LNCaP clone FGC (cell line): Measurements from ENCODE around the gene KAT6B.
A peak's percentile ranks its signal among the peaks of the same experiment; 100 is the strongest.

ENCODE experiments used
- DNase-seq: peaks from one replicate; pipeline ENCODE4 v3.0.0-alpha.2; 2011; ENCODE audit warnings: low read depth
- H3K4me3 ChIP-seq: 2 replicates; pipeline ENCODE4 v1.5.1; 2011; ENCODE audit warnings: mild to moderate bottlenecking, low read depth, low read length, control low read depth
- CTCF ChIP-seq: IDR thresholded peaks from 2 replicates; pipeline ENCODE4 v1.5.1; 2012; ENCODE audit warnings: mild to moderate bottlenecking; ENCODE audit not compliant: control insufficient read depth, insufficient read depth; ENCODE audit errors: extremely low read depth

Gene KAT6B

GRCh38 chr10:74936577-74937265 lies 110.3 kb downstream of the KAT6B start:
- no peak overlapping the region for H3K4me3 ChIP-seq
- no peak for TF ChIP-seq CTCF
- DNase-seq, result no peak

- no peak for DNase-seq
- no peak for TF ChIP-seq CTCF
- no peak overlapping the region for H3K4me3 ChIP-seq
Observed at GRCh38 chr10:74937266-74937856, 111.0 kb downstream of the KAT6B start.

- TF ChIP-seq CTCF, result no peak
- H3K4me3 ChIP-seq, result no peak overlapping the region
- DNase-seq, result no peak
Observed at GRCh38 chr10:74944205-74944604, 117.8 kb downstream of the KAT6B start.

- DNase-seq, result peak; percentile 57
- H3K4me3 ChIP-seq, result no peak overlapping the region
- TF ChIP-seq CTCF, result no peak
Observed at GRCh38 chr10:74947781-74948401, 121.5 kb downstream of the KAT6B start.

- H3K4me3 ChIP-seq, result no peak overlapping the region
- DNase-seq, result no peak
- no peak for TF ChIP-seq CTCF
Observed at GRCh38 chr10:74949034-74949832, 122.8 kb downstream of the KAT6B start.

- no peak overlapping the region for H3K4me3 ChIP-seq
- no peak for TF ChIP-seq CTCF
- DNase-seq, result no peak
Observed at GRCh38 chr10:74949843-74950765, 123.7 kb downstream of the KAT6B start.
